ENCODE results near the gene ZNF497. TPM values are rescaled to one million over a fixed set of nuclear protein-coding genes. Genes with fewer than 3 reads are reported as not detected.

ZNF497 gene
- total and polyA plus RNA-seq, 2 of the 8 experiments (the other 6 are each of a cell fraction or from before 2014, with no cell fraction given), result 0.93 to 1.4 TPM

- TF ChIP-seq, protein P1, sequence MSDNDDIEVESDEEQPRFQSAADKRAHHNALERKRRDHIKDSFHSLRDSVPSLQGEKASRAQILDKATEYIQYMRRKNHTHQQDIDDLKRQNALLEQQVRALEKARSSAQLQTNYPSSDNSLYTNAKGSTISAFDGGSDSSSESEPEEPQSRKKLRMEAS (IDR thresholded peaks at IDR 0.05), result no peak
- TF ChIP-seq BACH1 (IDR thresholded peaks at IDR 0.05; ENCODE audit: low read length) (no peak), TBP (IDR thresholded peaks at IDR 0.05; ENCODE audit: low read depth, low read length) (no peak), TAF7 (optimal IDR thresholded peaks at IDR 0.05; ENCODE audit: borderline replicate concordance, low read depth, low read length) (no peak), CREB1 (IDR thresholded peaks at IDR 0.05) (no peak), KDM5A (IDR thresholded peaks at IDR 0.05; ENCODE audit: low read length) (no peak), FOSL1 (IDR thresholded peaks at IDR 0.05; ENCODE audit: insufficient read depth, low read depth, low read length) (no peak)
These were observed 17.0 kb downstream of the ZNF497 start (continued) for GRCh38 chr19:58345558-58345957.

Measured in H1 (cell line).